Mucosa of rectum (tissue), 2 donors: ENCODE measurements around the gene DYSF.
"Not testable (repeated sequence)": the region's sequence is repeated elsewhere in the genome, so short reads cannot be mapped to it uniquely, and the experiment has no call there.

Source experiments
- H3K27ac ChIP-seq, 2 donors: one replicate each; pipeline ENCODE4 v1.7.0; 2013; ENCODE audit warnings: inconsistent platforms in 2 of 2, low read depth in 2 of 2, low read length in 2 of 2
- H3K27me3 ChIP-seq, 2 donors: one replicate each; pipeline ENCODE4 v1.7.0; 2013; ENCODE audit warnings: low read length in 2 of 2; ENCODE audit not compliant: control insufficient read depth in 2 of 2, insufficient read depth in 2 of 2
- H3K36me3 ChIP-seq, 2 donors: one replicate each; pipeline ENCODE4 v1.7.0; 2013; ENCODE audit warnings: low read length in 2 of 2; ENCODE audit not compliant: control insufficient read depth in 2 of 2, insufficient read depth in 2 of 2
- H3K4me1 ChIP-seq, 2 donors: one replicate each; pipeline ENCODE4 v1.7.0; 2013; ENCODE audit warnings: low read length in 2 of 2, mild to moderate bottlenecking in 1 of 2; ENCODE audit not compliant: control insufficient read depth in 2 of 2, insufficient read depth in 2 of 2
- H3K4me3 ChIP-seq, 2 donors: one replicate each; pipeline ENCODE4 v1.7.0; 2013; ENCODE audit warnings: low read length in 2 of 2
- H3K9ac ChIP-seq, 2 donors: one replicate each; pipeline ENCODE4 v1.7.0; 2013; ENCODE audit warnings: low read length in 2 of 2, low read depth in 1 of 2, mild to moderate bottlenecking in 1 of 2
- H3K9me3 ChIP-seq, 2 donors: one replicate each; pipeline ENCODE4 v1.7.0; 2013; ENCODE audit warnings: low read length in 2 of 2; ENCODE audit not compliant: control insufficient read depth in 2 of 2
- donor health status: healthy.
- donor health status: Normal muscosa, but diverticular disease.

The DYSF gene

GRCh38 chr2:71479261-71479660 is 25.9 kb downstream of the DYSF start:
- Histone ChIP-seq H3K36me3 (no peaks in the 10 kb centered on the region), H3K4me3 (no peak overlapping the region), H3K4me1 (no peaks in the 10 kb centered on the region), H3K27me3 (no peaks in the 10 kb centered on the region), H3K9me3 (no peaks in the 10 kb centered on the region), H3K27ac (no peak overlapping the region), H3K9ac (no peak overlapping the region)

GRCh38 chr2:71481111-71481510 is 27.8 kb downstream of the DYSF start:
- Histone ChIP-seq H3K4me1 (no peaks in the 10 kb centered on the region), H3K9ac (no peak overlapping the region), H3K27ac (no peak overlapping the region), H3K36me3 (no peaks in the 10 kb centered on the region), H3K27me3 (no peaks in the 10 kb centered on the region), H3K4me3 (no peak overlapping the region), H3K9me3 (no peaks in the 10 kb centered on the region)

GRCh38 chr2:71482055-71482454 is 28.7 kb downstream of the DYSF start:
- H3K4me3 ChIP-seq = no peak overlapping the region
- no peak overlapping the region for H3K27ac ChIP-seq
- H3K4me1 ChIP-seq = no peaks in the 10 kb centered on the region
- no peaks in the 10 kb centered on the region for H3K27me3 ChIP-seq
- no peaks in the 10 kb centered on the region for H3K36me3 ChIP-seq
- H3K9ac ChIP-seq = no peak overlapping the region
- no peaks in the 10 kb centered on the region for H3K9me3 ChIP-seq

GRCh38 chr2:71483246-71483645 is 29.9 kb downstream of the DYSF start:
- H3K9me3 ChIP-seq = no peaks in the 10 kb centered on the region
- no peaks in the 10 kb centered on the region for H3K4me1 ChIP-seq
- H3K27me3 ChIP-seq = no peaks in the 10 kb centered on the region
- no peak overlapping the region for H3K4me3 ChIP-seq
- H3K27ac ChIP-seq = no peak overlapping the region
- H3K36me3 ChIP-seq = no peaks in the 10 kb centered on the region
- no peak overlapping the region for H3K9ac ChIP-seq

GRCh38 chr2:71484354-71484753 is 31.0 kb downstream of the DYSF start:
- Histone ChIP-seq H3K9ac (no peak overlapping the region), H3K27me3 (no peaks in the 10 kb centered on the region), H3K9me3 (no peaks in the 10 kb centered on the region), H3K36me3 (no peaks in the 10 kb centered on the region), H3K27ac (no peak overlapping the region), H3K4me1 (no peaks in the 10 kb centered on the region), H3K4me3 (no peak overlapping the region)

- H3K4me1 ChIP-seq = no peaks in the 10 kb centered on the region
- no peak overlapping the region for H3K9ac ChIP-seq
- no peaks in the 10 kb centered on the region for H3K27me3 ChIP-seq
- no peaks in the 10 kb centered on the region for H3K9me3 ChIP-seq
- no peak overlapping the region for H3K4me3 ChIP-seq
- no peak overlapping the region for H3K27ac ChIP-seq
- H3K36me3 ChIP-seq = no peaks in the 10 kb centered on the region
These were observed 33.7 kb downstream of the DYSF start for GRCh38 chr2:71486881-71487640.

- H3K4me1 ChIP-seq, H3K9ac ChIP-seq, H3K36me3 ChIP-seq, H3K27ac ChIP-seq, H3K4me3 ChIP-seq, H3K9me3 ChIP-seq, H3K27me3 ChIP-seq: not testable (repeated sequence)
These were observed 38.2 kb downstream of the DYSF start for GRCh38 chr2:71491551-71491950.

GRCh38 chr2:71492112-71492511 is 38.8 kb downstream of the DYSF start:
- H3K36me3 ChIP-seq = no peaks in the 10 kb centered on the region

GRCh38 chr2:71494091-71494490 is 40.7 kb downstream of the DYSF start:
- Histone ChIP-seq H3K4me1 (no peaks in the 10 kb centered on the region), H3K9me3 (no peaks in the 10 kb centered on the region), H3K27ac (no peak overlapping the region), H3K4me3 (no peak overlapping the region), H3K36me3 (no peaks in the 10 kb centered on the region), H3K27me3 (no peaks in the 10 kb centered on the region), H3K9ac (no peak overlapping the region)

More at GRCh38 chr2:71492112-71492511, 38.8 kb downstream of the DYSF start:
- Histone ChIP-seq H3K4me1 (no peaks in the 10 kb centered on the region), H3K27me3 (no peaks in the 10 kb centered on the region), H3K9me3 (no peaks in the 10 kb centered on the region), H3K27ac (no peak overlapping the region), H3K4me3 (no peak overlapping the region), H3K9ac (no peak overlapping the region)

- Histone ChIP-seq H3K36me3 (no peaks in the 10 kb centered on the region), H3K27me3 (no peaks in the 10 kb centered on the region), H3K9me3 (no peaks in the 10 kb centered on the region), H3K4me3 (no peak overlapping the region), H3K4me1 (no peaks in the 10 kb centered on the region), H3K27ac (no peak overlapping the region), H3K9ac (no peak overlapping the region)
These were observed 41.3 kb downstream of the DYSF start for GRCh38 chr2:71494523-71495155.
